SK-N-SH (cell line): ENCODE data around the gene E2F4.

Experiments
- EP300 ChIP-seq, 2 experiments: IDR thresholded peaks; 2 replicates each; pipeline versions ENCODE4 v1.4.0 to v1.6.1; 2012; ENCODE audit warnings: borderline replicate concordance in 1 of 2, low read depth in 1 of 2, low read length in 1 of 2
- EZH2phosphoT487 ChIP-seq: fragments of 200-600 bp; sonication (generic); IDR thresholded peaks from 2 replicates; pipeline ENCODE4 v1.6.1; 2017; ENCODE audit warnings: low read depth, mixed run types, mild to moderate bottlenecking, antibody characterized with exemption, moderate library complexity, borderline replicate concordance
- FOSL2 ChIP-seq: IDR thresholded peaks from 2 replicates; pipeline ENCODE4 v1.4.0; 2012; ENCODE audit warnings: low read depth, mild to moderate bottlenecking, moderate library complexity, borderline replicate concordance
- GABPA ChIP-seq: IDR thresholded peaks from 2 replicates; pipeline ENCODE4 v1.4.0; 2012; ENCODE audit warnings: low read depth, mild to moderate bottlenecking
- POLR2AphosphoS5 ChIP-seq: IDR thresholded peaks from 2 replicates; pipeline ENCODE4 v1.6.1; 2012; ENCODE audit warnings: low read depth, low read length
- RAD21 ChIP-seq: IDR thresholded peaks from 2 replicates; pipeline ENCODE4 v1.6.1; 2012; ENCODE audit warnings: mild to moderate bottlenecking, low read length
- RFX5 ChIP-seq: IDR thresholded peaks from 2 replicates; pipeline ENCODE4 v1.6.1; 2012; ENCODE audit warnings: mild to moderate bottlenecking, improper control_type of control experiment, low read length
- SIN3A ChIP-seq: IDR thresholded peaks from 2 replicates; pipeline ENCODE4 v1.6.1; 2012; ENCODE audit warnings: low read depth, mild to moderate bottlenecking, low read length, moderate library complexity, borderline replicate concordance
- SMC3 ChIP-seq: IDR thresholded peaks from 2 replicates; pipeline ENCODE4 v1.6.1; 2012; ENCODE audit warnings: low read depth, low read length, improper control_type of control experiment
- YY1 ChIP-seq: IDR thresholded peaks from 2 replicates; pipeline ENCODE4 v1.4.0; 2012; ENCODE audit warnings: low read depth, mild to moderate bottlenecking
- TF ChIP-seq, protein P1 (sequence below): fragments of 200-600 bp; sonication (generic); IDR thresholded peaks from 2 replicates; pipeline ENCODE4 v1.6.1; 2017; ENCODE audit warnings: antibody characterized with exemption, mild to moderate bottlenecking, moderate library complexity
- TF ChIP-seq, protein P2 (sequence below): IDR thresholded peaks from 2 replicates; pipeline ENCODE4 v1.4.0; 2012; ENCODE audit warnings: low read depth, borderline replicate concordance
- TF ChIP-seq, protein P3 (sequence below): IDR thresholded peaks from 2 replicates; pipeline ENCODE4 v1.6.1; 2012; ENCODE audit warnings: mild to moderate bottlenecking, low read depth, low read length, moderate library complexity
- TF ChIP-seq, protein P4 (sequence below): fragments of 150-350 bp; IDR thresholded peaks from 2 replicates; pipeline ENCODE4 v1.6.1; 2017; ENCODE audit warnings: antibody characterized with exemption, low read length, low read depth, borderline replicate concordance

DNA sequence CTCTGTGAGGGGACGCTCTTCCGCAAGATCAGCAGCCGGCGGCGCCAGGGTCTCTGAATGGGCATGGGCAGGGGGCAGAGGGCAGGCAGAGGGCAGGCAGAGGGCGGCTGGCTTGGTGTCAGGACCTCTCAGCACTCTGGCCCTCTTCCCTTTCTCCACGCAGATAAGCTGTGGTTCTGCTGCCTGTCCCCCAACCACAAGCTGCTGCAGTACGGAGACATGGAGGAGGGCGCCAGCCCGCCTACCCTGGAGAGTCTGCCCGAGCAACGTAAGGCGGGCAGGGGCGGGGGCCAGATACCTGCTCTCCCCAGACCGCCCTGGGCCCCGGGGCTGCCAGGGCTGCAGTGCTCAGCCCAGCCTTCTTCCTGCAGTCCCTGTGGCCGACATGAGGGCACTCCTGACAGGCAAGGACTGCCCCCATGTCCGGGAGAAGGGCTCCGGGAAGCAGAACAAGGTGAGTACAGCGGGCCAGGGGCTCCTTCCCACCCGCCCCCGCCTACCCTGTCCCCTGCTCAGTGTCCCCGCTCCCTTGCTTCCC is 11.1 kb downstream of the E2F4 start:
- TF ChIP-seq RFX5 (no peak), EZH2phosphoT487 (no peak), GABPA (no peak), EP300 (IDR thresholded peaks at IDR 0.05; ENCODE audit: borderline replicate concordance in 1 of 2, low read depth in 1 of 2, low read length in 1 of 2) (no peak), SMC3 (no peak), POLR2AphosphoS5 (no peak), FOSL2 (no peak), YY1 (no peak), RAD21 (no peak), SIN3A (no peak)
- TF ChIP-seq, protein P1, sequence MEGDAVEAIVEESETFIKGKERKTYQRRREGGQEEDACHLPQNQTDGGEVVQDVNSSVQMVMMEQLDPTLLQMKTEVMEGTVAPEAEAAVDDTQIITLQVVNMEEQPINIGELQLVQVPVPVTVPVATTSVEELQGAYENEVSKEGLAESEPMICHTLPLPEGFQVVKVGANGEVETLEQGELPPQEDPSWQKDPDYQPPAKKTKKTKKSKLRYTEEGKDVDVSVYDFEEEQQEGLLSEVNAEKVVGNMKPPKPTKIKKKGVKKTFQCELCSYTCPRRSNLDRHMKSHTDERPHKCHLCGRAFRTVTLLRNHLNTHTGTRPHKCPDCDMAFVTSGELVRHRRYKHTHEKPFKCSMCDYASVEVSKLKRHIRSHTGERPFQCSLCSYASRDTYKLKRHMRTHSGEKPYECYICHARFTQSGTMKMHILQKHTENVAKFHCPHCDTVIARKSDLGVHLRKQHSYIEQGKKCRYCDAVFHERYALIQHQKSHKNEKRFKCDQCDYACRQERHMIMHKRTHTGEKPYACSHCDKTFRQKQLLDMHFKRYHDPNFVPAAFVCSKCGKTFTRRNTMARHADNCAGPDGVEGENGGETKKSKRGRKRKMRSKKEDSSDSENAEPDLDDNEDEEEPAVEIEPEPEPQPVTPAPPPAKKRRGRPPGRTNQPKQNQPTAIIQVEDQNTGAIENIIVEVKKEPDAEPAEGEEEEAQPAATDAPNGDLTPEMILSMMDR = no peak
- TF ChIP-seq, protein P2, sequence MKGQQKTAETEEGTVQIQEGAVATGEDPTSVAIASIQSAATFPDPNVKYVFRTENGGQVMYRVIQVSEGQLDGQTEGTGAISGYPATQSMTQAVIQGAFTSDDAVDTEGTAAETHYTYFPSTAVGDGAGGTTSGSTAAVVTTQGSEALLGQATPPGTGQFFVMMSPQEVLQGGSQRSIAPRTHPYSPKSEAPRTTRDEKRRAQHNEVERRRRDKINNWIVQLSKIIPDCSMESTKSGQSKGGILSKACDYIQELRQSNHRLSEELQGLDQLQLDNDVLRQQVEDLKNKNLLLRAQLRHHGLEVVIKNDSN = no peak
- TF ChIP-seq, protein P3, sequence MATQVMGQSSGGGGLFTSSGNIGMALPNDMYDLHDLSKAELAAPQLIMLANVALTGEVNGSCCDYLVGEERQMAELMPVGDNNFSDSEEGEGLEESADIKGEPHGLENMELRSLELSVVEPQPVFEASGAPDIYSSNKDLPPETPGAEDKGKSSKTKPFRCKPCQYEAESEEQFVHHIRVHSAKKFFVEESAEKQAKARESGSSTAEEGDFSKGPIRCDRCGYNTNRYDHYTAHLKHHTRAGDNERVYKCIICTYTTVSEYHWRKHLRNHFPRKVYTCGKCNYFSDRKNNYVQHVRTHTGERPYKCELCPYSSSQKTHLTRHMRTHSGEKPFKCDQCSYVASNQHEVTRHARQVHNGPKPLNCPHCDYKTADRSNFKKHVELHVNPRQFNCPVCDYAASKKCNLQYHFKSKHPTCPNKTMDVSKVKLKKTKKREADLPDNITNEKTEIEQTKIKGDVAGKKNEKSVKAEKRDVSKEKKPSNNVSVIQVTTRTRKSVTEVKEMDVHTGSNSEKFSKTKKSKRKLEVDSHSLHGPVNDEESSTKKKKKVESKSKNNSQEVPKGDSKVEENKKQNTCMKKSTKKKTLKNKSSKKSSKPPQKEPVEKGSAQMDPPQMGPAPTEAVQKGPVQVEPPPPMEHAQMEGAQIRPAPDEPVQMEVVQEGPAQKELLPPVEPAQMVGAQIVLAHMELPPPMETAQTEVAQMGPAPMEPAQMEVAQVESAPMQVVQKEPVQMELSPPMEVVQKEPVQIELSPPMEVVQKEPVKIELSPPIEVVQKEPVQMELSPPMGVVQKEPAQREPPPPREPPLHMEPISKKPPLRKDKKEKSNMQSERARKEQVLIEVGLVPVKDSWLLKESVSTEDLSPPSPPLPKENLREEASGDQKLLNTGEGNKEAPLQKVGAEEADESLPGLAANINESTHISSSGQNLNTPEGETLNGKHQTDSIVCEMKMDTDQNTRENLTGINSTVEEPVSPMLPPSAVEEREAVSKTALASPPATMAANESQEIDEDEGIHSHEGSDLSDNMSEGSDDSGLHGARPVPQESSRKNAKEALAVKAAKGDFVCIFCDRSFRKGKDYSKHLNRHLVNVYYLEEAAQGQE = no peak
- TF ChIP-seq, protein P4, sequence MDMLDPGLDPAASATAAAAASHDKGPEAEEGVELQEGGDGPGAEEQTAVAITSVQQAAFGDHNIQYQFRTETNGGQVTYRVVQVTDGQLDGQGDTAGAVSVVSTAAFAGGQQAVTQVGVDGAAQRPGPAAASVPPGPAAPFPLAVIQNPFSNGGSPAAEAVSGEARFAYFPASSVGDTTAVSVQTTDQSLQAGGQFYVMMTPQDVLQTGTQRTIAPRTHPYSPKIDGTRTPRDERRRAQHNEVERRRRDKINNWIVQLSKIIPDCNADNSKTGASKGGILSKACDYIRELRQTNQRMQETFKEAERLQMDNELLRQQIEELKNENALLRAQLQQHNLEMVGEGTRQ = no peak
